Neural progenitor cell (in vitro differentiated cells): ENCODE data around the gene THUMPD3. TPM values are rescaled to one million over a fixed set of nuclear protein-coding genes. Genes with fewer than 3 reads are reported as not detected.

Experiments used
- DNase-seq: peaks from one replicate; pipeline ENCODE4 v3.0.0-alpha.2; 2016; ENCODE audit warnings: low spot score
- H2AFZ ChIP-seq: fragments of 200-600 bp; sonication (generic); replicated peaks from 2 replicates; pipeline ENCODE4 v1.6.1; 2016; ENCODE audit warnings: antibody characterized with exemption
- H3F3A ChIP-seq: fragments of 200-600 bp; sonication (generic); 2 replicates; pipeline ENCODE4 v1.6.1; 2016; ENCODE audit warnings: antibody characterized with exemption, low read depth
- H3K27ac ChIP-seq: fragments of 200-600 bp; sonication (generic); 2 replicates; pipeline ENCODE4 v1.5.1; 2016; ENCODE audit warnings: mild to moderate bottlenecking
- H3K27me3 ChIP-seq: fragments of 200-600 bp; sonication (generic); 2 replicates; pipeline ENCODE4 v1.6.1; 2016; ENCODE audit warnings: mild to moderate bottlenecking, moderate library complexity
- H3K36me3 ChIP-seq: fragments of 200-600 bp; sonication (generic); 2 replicates; pipeline ENCODE4 v1.5.1; 2016
- H3K4me1 ChIP-seq: fragments of 200-600 bp; sonication (generic); 2 replicates; pipeline ENCODE4 v1.6.1; 2016; ENCODE audit warnings: mixed run types
- H3K4me2 ChIP-seq: fragments of 200-600 bp; sonication (generic); 2 replicates; pipeline ENCODE4 v1.6.1; 2016
- H3K4me3 ChIP-seq: fragments of 200-600 bp; sonication (generic); 2 replicates; pipeline ENCODE4 v1.5.1; 2016
- H3K79me2 ChIP-seq: fragments of 200-600 bp; sonication (generic); 2 replicates; pipeline ENCODE4 v1.6.1; 2016; ENCODE audit warnings: low read depth
- H3K9ac ChIP-seq: fragments of 200-600 bp; sonication (generic); 2 replicates; pipeline ENCODE4 v1.6.1; 2016
- H3K9me3 ChIP-seq: fragments of 200-600 bp; sonication (generic); 2 replicates; pipeline ENCODE4 v1.5.1; 2016; ENCODE audit warnings: low read depth
- H4K20me1 ChIP-seq: fragments of 200-600 bp; sonication (generic); 2 replicates; pipeline ENCODE4 v1.6.1; 2016; ENCODE audit warnings: low read depth
- H3K27ac Mint-ChIP-seq: 3 replicates; pipeline ENCODE4 v1.8.0; 2021; ENCODE audit warnings: mixed read lengths
- H3K27me3 Mint-ChIP-seq: 2 replicates; pipeline ENCODE4 v1.8.0; 2022; ENCODE audit warnings: low read depth, mild to moderate bottlenecking, inconsistent platforms, moderate library complexity, mixed read lengths; ENCODE audit not compliant: insufficient read depth
- H3K36me3 Mint-ChIP-seq: 3 replicates; pipeline ENCODE4 v1.8.0; 2021; ENCODE audit warnings: mixed read lengths
- H3K4me1 Mint-ChIP-seq: 3 replicates; pipeline ENCODE4 v1.8.0; 2021; ENCODE audit warnings: mixed read lengths
- H3K4me3 Mint-ChIP-seq: 3 replicates; pipeline ENCODE4 v1.8.0; 2021; ENCODE audit warnings: mild to moderate bottlenecking, moderate library complexity, mixed read lengths
- H3K9me3 Mint-ChIP-seq: 3 replicates; pipeline ENCODE4 v1.8.0; 2020; ENCODE audit warnings: mixed read lengths
- CTCF ChIP-seq: fragments of 200-600 bp; sonication (generic); IDR thresholded peaks from 2 replicates; pipeline ENCODE4 v1.5.1; 2017; ENCODE audit warnings: antibody characterized with exemption, mild to moderate bottlenecking
- EZH2 ChIP-seq: fragments of 200-600 bp; sonication (generic); IDR thresholded peaks from 2 replicates; pipeline ENCODE4 v1.6.1; 2017; ENCODE audit warnings: antibody characterized with exemption, mild to moderate bottlenecking, moderate library complexity
- EZH2phosphoT487 ChIP-seq: fragments of 200-600 bp; sonication (generic); IDR thresholded peaks from 2 replicates; pipeline ENCODE4 v1.6.1; 2017; ENCODE audit warnings: antibody characterized with exemption
- total RNA-seq: library from RNA; depleted of rRNA; stranded (reverse); fragments of >200 nt; gene quantifications from 2 replicates; pipeline ENCODE4 v1.2.3, GENCODE V29; 2015; ENCODE audit warnings: low replicate concordance

Gene THUMPD3
- total RNA-seq, 1 donor from 2014 or later: 23.9 TPM

- H3K27me3 Mint-ChIP-seq: peaks cover 3% of the 10 kb centered on the region
- no peak for DNase-seq
- H3K4me3 Mint-ChIP-seq: no peak overlapping the region
- peaks cover 13% of the 10 kb centered on the region for H3K4me1 Mint-ChIP-seq
- no peaks in the 10 kb centered on the region for H3K36me3 ChIP-seq
- H3K79me2 ChIP-seq: no peaks in the 10 kb centered on the region
- no peak overlapping the region for H3K9ac ChIP-seq
- H3K27me3 ChIP-seq: no peaks in the 10 kb centered on the region
- no peak overlapping the region for H3K27ac ChIP-seq
- H3K4me3 ChIP-seq: no peak overlapping the region
- peaks cover 7% of the 10 kb centered on the region for H3K36me3 Mint-ChIP-seq
- H3K4me2 ChIP-seq: no peak overlapping the region
- H4K20me1 ChIP-seq: no peaks in the 10 kb centered on the region
- no peaks in the 10 kb centered on the region for H3K9me3 ChIP-seq
- no peaks in the 10 kb centered on the region for H3K4me1 ChIP-seq
- no peak overlapping the region for H3K27ac Mint-ChIP-seq
- H3F3A ChIP-seq: no peaks in the 10 kb centered on the region
- peaks cover 6% of the 10 kb centered on the region for H3K9me3 Mint-ChIP-seq
- TF ChIP-seq EZH2phosphoT487: no peak
- no peak for TF ChIP-seq EZH2
- TF ChIP-seq CTCF: no peak
- H2AFZ ChIP-seq: no peak overlapping the region
Measured at GRCh38 chr3:9339761-9340471, 22.9 kb upstream of the THUMPD3 start.

- Mint-ChIP-seq H3K4me3 (no peak overlapping the region), H3K4me1 (peaks cover 13% of the 10 kb centered on the region), H3K36me3 (peaks cover 7% of the 10 kb centered on the region), H3K27me3 (peaks cover 3% of the 10 kb centered on the region), H3K27ac (no peak overlapping the region), H3K9me3 (peaks cover 6% of the 10 kb centered on the region)
- Histone ChIP-seq H2AFZ (no peak overlapping the region), H3K27me3 (no peaks in the 10 kb centered on the region), H3K4me3 (no peak overlapping the region), H3K4me1 (no peaks in the 10 kb centered on the region), H3K27ac (no peak overlapping the region), H3K9me3 (no peaks in the 10 kb centered on the region), H4K20me1 (no peaks in the 10 kb centered on the region), H3K9ac (no peak overlapping the region), H3K79me2 (no peaks in the 10 kb centered on the region), H3F3A (no peaks in the 10 kb centered on the region), H3K4me2 (no peak overlapping the region), H3K36me3 (no peaks in the 10 kb centered on the region)
- TF ChIP-seq EZH2phosphoT487 (no peak), EZH2 (no peak), CTCF (no peak)
- DNase-seq: no peak
Measured at GRCh38 chr3:9340472-9340902, 22.4 kb upstream of the THUMPD3 start.

GRCh38 chr3:9342696-9343095 is 20.2 kb upstream of the THUMPD3 start:
- Histone ChIP-seq H3K79me2 (no peaks in the 10 kb centered on the region), H4K20me1 (no peaks in the 10 kb centered on the region), H3K9ac (no peak overlapping the region), H3K9me3 (no peaks in the 10 kb centered on the region), H3K4me2 (no peak overlapping the region), H3F3A (no peaks in the 10 kb centered on the region), H3K27ac (no peak overlapping the region), H3K4me3 (no peak overlapping the region), H3K4me1 (no peaks in the 10 kb centered on the region), H3K36me3 (no peaks in the 10 kb centered on the region), H2AFZ (no peak overlapping the region), H3K27me3 (no peaks in the 10 kb centered on the region)
- no peak for TF ChIP-seq EZH2
- TF ChIP-seq EZH2phosphoT487: no peak
- no peak for TF ChIP-seq CTCF
- Mint-ChIP-seq H3K4me3 (no peak overlapping the region), H3K4me1 (peaks cover 17% of the 10 kb centered on the region), H3K9me3 (no peaks in the 10 kb centered on the region), H3K27me3 (no peaks in the 10 kb centered on the region), H3K36me3 (peaks cover 3% of the 10 kb centered on the region), H3K27ac (no peak overlapping the region)
- no peak for DNase-seq
